OCI-LY7 (cell line): ENCODE results near the gene BTNL3.

Experiments used
- EZH2phosphoT487 ChIP-seq: fragments of 200-600 bp; sonication (generic); IDR thresholded peaks from 2 replicates; pipeline ENCODE4 v1.6.1; 2018; ENCODE audit warnings: low read depth, borderline replicate concordance, mild to moderate bottlenecking, mixed run types, antibody characterized with exemption, low read length, moderate library complexity, mixed read lengths
- TF ChIP-seq, protein P1 (sequence below): fragments of 200-600 bp; sonication (generic); conservative IDR thresholded peaks from 2 replicates; pipeline ENCODE4 v1.5.1; 2014; ENCODE audit warnings: mild to moderate bottlenecking, antibody characterized with exemption, low read length, moderate library complexity, mixed read lengths

DNA sequence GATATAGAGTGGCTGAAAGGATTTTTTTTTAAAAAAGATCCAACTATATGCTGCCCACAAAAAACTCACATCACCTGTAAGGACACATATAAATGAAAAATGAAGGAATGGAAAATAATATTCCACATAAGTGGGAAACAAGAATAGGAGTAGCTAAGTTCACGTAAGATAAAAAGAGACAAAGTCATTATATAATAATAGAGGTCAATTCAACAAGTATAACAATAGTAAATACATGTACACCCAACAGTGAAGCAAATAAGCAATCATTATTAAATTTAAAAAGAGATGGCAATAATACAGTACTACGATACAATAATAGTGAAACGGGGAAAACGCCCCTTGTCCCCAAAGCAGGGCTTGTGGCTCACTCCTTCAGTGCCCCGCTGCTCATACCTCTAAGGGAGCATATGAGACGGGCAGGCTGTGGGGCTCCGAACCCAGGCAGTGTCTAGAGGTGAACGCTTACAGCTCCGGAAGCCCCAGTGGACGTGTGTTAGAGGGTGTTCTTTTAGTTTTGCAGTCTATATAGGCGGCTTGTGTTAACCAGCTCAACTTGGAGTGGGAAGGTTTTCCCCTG, 38.9 kb downstream of the BTNL3 start:
- TF ChIP-seq, protein P1, sequence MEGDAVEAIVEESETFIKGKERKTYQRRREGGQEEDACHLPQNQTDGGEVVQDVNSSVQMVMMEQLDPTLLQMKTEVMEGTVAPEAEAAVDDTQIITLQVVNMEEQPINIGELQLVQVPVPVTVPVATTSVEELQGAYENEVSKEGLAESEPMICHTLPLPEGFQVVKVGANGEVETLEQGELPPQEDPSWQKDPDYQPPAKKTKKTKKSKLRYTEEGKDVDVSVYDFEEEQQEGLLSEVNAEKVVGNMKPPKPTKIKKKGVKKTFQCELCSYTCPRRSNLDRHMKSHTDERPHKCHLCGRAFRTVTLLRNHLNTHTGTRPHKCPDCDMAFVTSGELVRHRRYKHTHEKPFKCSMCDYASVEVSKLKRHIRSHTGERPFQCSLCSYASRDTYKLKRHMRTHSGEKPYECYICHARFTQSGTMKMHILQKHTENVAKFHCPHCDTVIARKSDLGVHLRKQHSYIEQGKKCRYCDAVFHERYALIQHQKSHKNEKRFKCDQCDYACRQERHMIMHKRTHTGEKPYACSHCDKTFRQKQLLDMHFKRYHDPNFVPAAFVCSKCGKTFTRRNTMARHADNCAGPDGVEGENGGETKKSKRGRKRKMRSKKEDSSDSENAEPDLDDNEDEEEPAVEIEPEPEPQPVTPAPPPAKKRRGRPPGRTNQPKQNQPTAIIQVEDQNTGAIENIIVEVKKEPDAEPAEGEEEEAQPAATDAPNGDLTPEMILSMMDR = no peak
- no peak for TF ChIP-seq EZH2phosphoT487
